ENCODE data around the gene SCN4B.

Gene SCN4B

DNA sequence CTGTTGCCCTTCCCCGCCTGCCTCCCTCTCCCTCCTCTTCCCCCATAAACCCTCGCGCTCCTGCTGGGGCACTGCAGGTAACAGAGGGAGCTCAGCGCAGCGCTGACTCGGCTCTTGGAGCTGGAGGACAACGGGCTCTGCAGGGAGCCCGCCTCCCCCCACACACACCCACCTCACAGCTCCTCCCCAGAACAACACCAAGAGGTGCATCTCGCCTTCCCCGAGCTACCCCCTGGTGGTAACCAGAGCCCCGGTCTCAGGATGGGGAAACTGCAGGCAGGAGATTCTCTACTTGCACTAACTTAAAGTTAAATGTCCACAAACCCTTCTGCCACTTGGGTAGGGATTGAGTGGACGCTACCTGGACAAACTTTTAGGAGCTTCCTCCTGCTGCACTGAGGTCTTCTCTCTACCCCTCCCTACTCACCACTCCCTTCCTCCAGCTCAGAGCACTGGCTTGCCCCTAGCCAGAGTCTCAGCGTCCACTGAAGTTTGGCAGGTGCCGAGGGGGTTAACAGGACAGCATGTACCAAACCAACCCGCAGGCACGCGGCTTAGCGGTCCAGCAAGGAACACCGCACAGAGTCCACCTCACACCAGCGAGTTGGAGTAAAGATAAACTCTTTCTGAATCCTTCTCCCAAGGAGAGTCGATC lies 4.0 kb upstream of the SCN4B start:
- no peak overlapping the region for H3K4me3 ChIP-seq (replicated peaks; ENCODE audit: insufficient read depth, low read length)
- H3K27ac ChIP-seq (replicated peaks) = no peak overlapping the region
- peaks cover 42% of the 10 kb centered on the region for H3K27me3 ChIP-seq (ENCODE audit: insufficient read depth, poor library complexity, severe bottlenecking)
- no peak for TF ChIP-seq GABPA (IDR thresholded peaks at IDR 0.05; ENCODE audit: low read depth)
- DNase-seq (ENCODE audit: low read depth in 1 of 2, low spot score in 1 of 2) = no peak

DNA sequence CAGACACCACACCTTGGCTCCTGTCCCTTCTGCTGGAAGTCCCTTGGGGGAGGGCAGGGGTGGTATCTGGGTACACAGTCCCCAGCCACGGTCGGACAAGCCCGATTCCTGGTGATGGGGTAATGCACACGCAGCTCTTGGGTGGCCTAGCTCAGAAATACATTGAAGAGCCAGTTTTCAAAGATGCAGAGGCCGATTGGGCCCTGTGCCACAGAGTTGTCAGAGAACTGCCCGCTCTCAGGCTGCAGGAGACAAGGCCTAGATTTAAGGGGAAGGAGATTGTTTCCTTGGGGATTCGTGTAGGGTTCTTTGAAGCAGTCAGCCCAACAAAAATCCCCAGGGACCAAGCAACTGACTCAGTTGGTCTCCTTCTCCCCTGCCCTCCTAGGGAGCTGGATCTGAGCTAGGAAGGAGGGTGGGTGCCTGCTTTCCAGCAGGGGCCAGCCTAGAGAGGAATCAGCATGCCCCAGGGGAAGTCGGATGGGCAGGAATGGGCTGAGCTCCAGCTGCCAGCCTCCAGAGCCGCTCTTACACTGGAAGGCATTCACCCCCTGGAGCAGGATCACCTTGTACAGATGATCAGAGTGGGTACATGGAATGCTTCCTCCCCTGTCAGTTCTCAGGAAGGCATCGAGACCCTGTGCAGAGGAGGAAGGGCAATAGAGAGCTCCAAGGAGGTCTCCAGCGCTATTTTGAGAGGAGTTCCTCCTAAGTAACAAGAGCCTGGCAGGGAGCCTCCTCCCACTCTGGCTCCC lies 3.3 kb upstream of the SCN4B start:
- TF ChIP-seq, protein P1, sequence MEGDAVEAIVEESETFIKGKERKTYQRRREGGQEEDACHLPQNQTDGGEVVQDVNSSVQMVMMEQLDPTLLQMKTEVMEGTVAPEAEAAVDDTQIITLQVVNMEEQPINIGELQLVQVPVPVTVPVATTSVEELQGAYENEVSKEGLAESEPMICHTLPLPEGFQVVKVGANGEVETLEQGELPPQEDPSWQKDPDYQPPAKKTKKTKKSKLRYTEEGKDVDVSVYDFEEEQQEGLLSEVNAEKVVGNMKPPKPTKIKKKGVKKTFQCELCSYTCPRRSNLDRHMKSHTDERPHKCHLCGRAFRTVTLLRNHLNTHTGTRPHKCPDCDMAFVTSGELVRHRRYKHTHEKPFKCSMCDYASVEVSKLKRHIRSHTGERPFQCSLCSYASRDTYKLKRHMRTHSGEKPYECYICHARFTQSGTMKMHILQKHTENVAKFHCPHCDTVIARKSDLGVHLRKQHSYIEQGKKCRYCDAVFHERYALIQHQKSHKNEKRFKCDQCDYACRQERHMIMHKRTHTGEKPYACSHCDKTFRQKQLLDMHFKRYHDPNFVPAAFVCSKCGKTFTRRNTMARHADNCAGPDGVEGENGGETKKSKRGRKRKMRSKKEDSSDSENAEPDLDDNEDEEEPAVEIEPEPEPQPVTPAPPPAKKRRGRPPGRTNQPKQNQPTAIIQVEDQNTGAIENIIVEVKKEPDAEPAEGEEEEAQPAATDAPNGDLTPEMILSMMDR (IDR thresholded peaks at IDR 0.05; ENCODE audit: insufficient read depth, low read length) = no peak
- TF ChIP-seq SPI1 (IDR thresholded peaks at IDR 0.05; ENCODE audit: borderline replicate concordance, low read depth) = no peak
- no peak for TF ChIP-seq GABPA (IDR thresholded peaks at IDR 0.05; ENCODE audit: low read depth)
- TF ChIP-seq POLR2AphosphoS5 (IDR thresholded peaks at IDR 0.05; ENCODE audit: low read depth) = no peak
- TF ChIP-seq, protein P2, sequence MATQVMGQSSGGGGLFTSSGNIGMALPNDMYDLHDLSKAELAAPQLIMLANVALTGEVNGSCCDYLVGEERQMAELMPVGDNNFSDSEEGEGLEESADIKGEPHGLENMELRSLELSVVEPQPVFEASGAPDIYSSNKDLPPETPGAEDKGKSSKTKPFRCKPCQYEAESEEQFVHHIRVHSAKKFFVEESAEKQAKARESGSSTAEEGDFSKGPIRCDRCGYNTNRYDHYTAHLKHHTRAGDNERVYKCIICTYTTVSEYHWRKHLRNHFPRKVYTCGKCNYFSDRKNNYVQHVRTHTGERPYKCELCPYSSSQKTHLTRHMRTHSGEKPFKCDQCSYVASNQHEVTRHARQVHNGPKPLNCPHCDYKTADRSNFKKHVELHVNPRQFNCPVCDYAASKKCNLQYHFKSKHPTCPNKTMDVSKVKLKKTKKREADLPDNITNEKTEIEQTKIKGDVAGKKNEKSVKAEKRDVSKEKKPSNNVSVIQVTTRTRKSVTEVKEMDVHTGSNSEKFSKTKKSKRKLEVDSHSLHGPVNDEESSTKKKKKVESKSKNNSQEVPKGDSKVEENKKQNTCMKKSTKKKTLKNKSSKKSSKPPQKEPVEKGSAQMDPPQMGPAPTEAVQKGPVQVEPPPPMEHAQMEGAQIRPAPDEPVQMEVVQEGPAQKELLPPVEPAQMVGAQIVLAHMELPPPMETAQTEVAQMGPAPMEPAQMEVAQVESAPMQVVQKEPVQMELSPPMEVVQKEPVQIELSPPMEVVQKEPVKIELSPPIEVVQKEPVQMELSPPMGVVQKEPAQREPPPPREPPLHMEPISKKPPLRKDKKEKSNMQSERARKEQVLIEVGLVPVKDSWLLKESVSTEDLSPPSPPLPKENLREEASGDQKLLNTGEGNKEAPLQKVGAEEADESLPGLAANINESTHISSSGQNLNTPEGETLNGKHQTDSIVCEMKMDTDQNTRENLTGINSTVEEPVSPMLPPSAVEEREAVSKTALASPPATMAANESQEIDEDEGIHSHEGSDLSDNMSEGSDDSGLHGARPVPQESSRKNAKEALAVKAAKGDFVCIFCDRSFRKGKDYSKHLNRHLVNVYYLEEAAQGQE (IDR thresholded peaks at IDR 0.05; ENCODE audit: insufficient replicate concordance, low read depth) = no peak
- Histone ChIP-seq H3K27ac (replicated peaks) (no peak overlapping the region), H3K4me3 (replicated peaks; ENCODE audit: insufficient read depth, low read length) (no peak overlapping the region), H3K27me3 (ENCODE audit: insufficient read depth, poor library complexity, severe bottlenecking) (peaks cover 42% of the 10 kb centered on the region)
- DNase-seq (ENCODE audit: low read depth in 1 of 2, low spot score in 1 of 2) = no peak

DNA sequence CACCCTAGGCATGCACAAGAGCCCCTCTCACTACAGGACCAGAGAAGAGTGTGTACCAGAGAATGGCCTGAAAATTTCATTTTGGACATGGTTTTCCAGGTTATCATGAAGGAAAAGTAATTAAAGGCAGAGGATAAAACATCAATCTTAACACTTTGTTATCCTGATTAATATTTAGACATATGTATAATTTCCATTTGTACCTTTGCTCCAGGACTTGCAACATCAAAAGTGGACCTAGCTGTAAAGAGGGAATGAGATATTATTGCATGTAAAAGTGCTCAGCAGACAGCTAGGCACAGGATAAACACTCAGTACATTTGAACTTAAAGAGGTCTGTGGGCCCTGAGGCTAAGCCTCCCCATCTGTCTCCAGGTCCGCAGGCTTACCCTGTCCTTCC lies 2.0 kb upstream of the SCN4B start:
- H3K4me3 ChIP-seq (replicated peaks; ENCODE audit: insufficient read depth, low read length) = no peak overlapping the region
- no peak overlapping the region for H3K27ac ChIP-seq (replicated peaks)
- no peak for TF ChIP-seq POLR2AphosphoS5 (IDR thresholded peaks at IDR 0.05; ENCODE audit: low read depth)
- TF ChIP-seq, protein P1 (IDR thresholded peaks at IDR 0.05; ENCODE audit: insufficient read depth, low read length) = no peak
- TF ChIP-seq SPI1 (IDR thresholded peaks at IDR 0.05; ENCODE audit: borderline replicate concordance, low read depth) = no peak
- TF ChIP-seq, protein P2 (IDR thresholded peaks at IDR 0.05; ENCODE audit: insufficient replicate concordance, low read depth) = no peak
- TF ChIP-seq GABPA (IDR thresholded peaks at IDR 0.05; ENCODE audit: low read depth) = no peak
- H3K27me3 ChIP-seq (ENCODE audit: insufficient read depth, poor library complexity, severe bottlenecking) = peaks cover 44% of the 10 kb centered on the region
- no peak for DNase-seq (ENCODE audit: low read depth in 1 of 2, low spot score in 1 of 2)

DNA sequence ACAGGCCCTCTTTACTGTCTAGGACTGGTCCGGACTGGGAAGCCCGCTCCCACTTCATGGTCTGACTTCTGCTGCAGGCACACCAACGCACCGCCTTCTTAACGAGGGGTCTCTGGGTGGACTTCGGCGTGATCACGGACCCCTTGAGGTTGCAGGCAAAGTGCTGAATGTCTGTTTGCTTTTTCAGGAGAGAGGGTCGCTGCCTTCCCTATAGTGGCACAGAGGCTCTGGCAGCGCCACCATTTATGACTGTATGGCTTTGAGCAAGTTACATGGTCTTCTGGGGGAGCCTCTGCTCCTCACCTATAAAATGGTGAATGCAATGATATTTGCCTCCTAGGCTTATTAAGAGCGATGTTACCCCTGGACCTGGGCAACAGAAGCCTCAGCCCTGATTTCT lies 1.4 kb upstream of the SCN4B start:
- peaks cover 44% of the 10 kb centered on the region for H3K27me3 ChIP-seq (ENCODE audit: insufficient read depth, poor library complexity, severe bottlenecking)
- H3K27ac ChIP-seq (replicated peaks) = no peak overlapping the region
- DNase-seq (ENCODE audit: low read depth in 1 of 2, low spot score in 1 of 2) = no peak
- no peak overlapping the region for H3K4me3 ChIP-seq (replicated peaks; ENCODE audit: insufficient read depth, low read length)
- TF ChIP-seq GABPA (IDR thresholded peaks at IDR 0.05; ENCODE audit: low read depth) = no peak
- no peak for TF ChIP-seq SPI1 (IDR thresholded peaks at IDR 0.05; ENCODE audit: borderline replicate concordance, low read depth)
- TF ChIP-seq, protein P2 (IDR thresholded peaks at IDR 0.05; ENCODE audit: insufficient replicate concordance, low read depth) = no peak
- TF ChIP-seq, protein P1 (IDR thresholded peaks at IDR 0.05; ENCODE audit: insufficient read depth, low read length) = no peak
- TF ChIP-seq POLR2AphosphoS5 (IDR thresholded peaks at IDR 0.05; ENCODE audit: low read depth) = no peak
